HepG2 (cell line): ENCODE data around the gene CD4. TPM values are rescaled to one million over a fixed set of nuclear protein-coding genes. Genes with fewer than 3 reads are reported as not detected.

Experiments used
- ATF7-NPFF ChIP-seq: sonication (generic); formaldehyde crosslinking; IDR thresholded peaks from 2 replicates; pipeline ENCODE4 v1.8.1; 2023; ENCODE audit warnings: mild to moderate bottlenecking, low read depth, missing genetic modification reagents, moderate library complexity
- CCDC6 ChIP-seq: sonication (generic); formaldehyde crosslinking; IDR thresholded peaks from 2 replicates; pipeline ENCODE4 v1.8.1; 2022; ENCODE audit warnings: mild to moderate bottlenecking, missing genetic modification reagents, moderate library complexity
- EEA1 ChIP-seq: sonication (generic); formaldehyde crosslinking; IDR thresholded peaks from 2 replicates; pipeline ENCODE4 v1.5.1; 2020; ENCODE audit warnings: mild to moderate bottlenecking, missing genetic modification reagents, borderline replicate concordance
- FLYWCH1 ChIP-seq: sonication (generic); formaldehyde crosslinking; IDR thresholded peaks from 2 replicates; pipeline ENCODE4 v1.8.1; 2023; ENCODE audit warnings: mild to moderate bottlenecking, missing genetic modification reagents
- GATAD1 ChIP-seq: IDR thresholded peaks from 2 replicates; pipeline ENCODE4 v1.6.1; 2016; ENCODE audit warnings: missing genetic modification reagents, missing compliant biosample characterization
- MED13 ChIP-seq: sonication (generic); formaldehyde crosslinking; IDR thresholded peaks from 2 replicates; pipeline ENCODE4 v1.5.0; 2020; ENCODE audit warnings: missing genetic modification reagents
- NCOA1 ChIP-seq: sonication (generic); formaldehyde crosslinking; IDR thresholded peaks from 2 replicates; pipeline ENCODE4 v1.9.0; 2021; ENCODE audit warnings: missing genetic modification reagents
- RBM22 ChIP-seq: fragments of 200-400 bp; formaldehyde crosslinking; optimal IDR thresholded peaks from 2 replicates; pipeline ENCODE3; 2017; ENCODE audit warnings: mild to moderate bottlenecking, low read length, moderate library complexity
- SP1 ChIP-seq, 2 experiments: fragments of 450-650 bp in 1 of 2; sonication (generic) in 1 of 2; formaldehyde crosslinking in 1 of 2; IDR thresholded peaks; 2 replicates each; pipeline versions ENCODE4 v1.4.0 to v1.6.1; 2016 to 2020; ENCODE audit warnings: missing genetic modification reagents in 1 of 2
- SRSF1 ChIP-seq: fragments of 200-400 bp; formaldehyde crosslinking; optimal IDR thresholded peaks from 2 replicates; pipeline ENCODE3; 2017; ENCODE audit warnings: mild to moderate bottlenecking, low read depth, low read length, moderate library complexity
- ZC3H13 ChIP-seq: sonication (generic); formaldehyde crosslinking; IDR thresholded peaks from 2 replicates; pipeline ENCODE4 v1.8.1; 2023; ENCODE audit warnings: mild to moderate bottlenecking, missing genetic modification reagents, moderate library complexity
- ZNF224 ChIP-seq: sonication (generic); formaldehyde crosslinking; IDR thresholded peaks from 2 replicates; pipeline ENCODE4 v1.5.0; 2020; ENCODE audit warnings: mild to moderate bottlenecking, missing genetic modification reagents
- ZNF296 ChIP-seq: sonication (generic); formaldehyde crosslinking; conservative IDR thresholded peaks from 2 replicates; pipeline ENCODE4 v1.5.0; 2020; ENCODE audit warnings: mild to moderate bottlenecking, missing genetic modification reagents
- ZNF354B ChIP-seq: sonication (generic); formaldehyde crosslinking; IDR thresholded peaks from 2 replicates; pipeline ENCODE4 v1.8.0; 2022; ENCODE audit warnings: mild to moderate bottlenecking, missing genetic modification reagents
- ZNF460 ChIP-seq: sonication (generic); formaldehyde crosslinking; IDR thresholded peaks from 2 replicates; pipeline ENCODE4 v1.5.1; 2020; ENCODE audit warnings: missing genetic modification reagents, mild to moderate bottlenecking, borderline replicate concordance
- ZNF543 ChIP-seq: sonication (generic); formaldehyde crosslinking; IDR thresholded peaks from 2 replicates; pipeline ENCODE4 v1.4.0; 2020; ENCODE audit warnings: mild to moderate bottlenecking, missing genetic modification reagents
- ZNF577 ChIP-seq: sonication (generic); formaldehyde crosslinking; IDR thresholded peaks from 2 replicates; pipeline ENCODE4 v1.4.0; 2020; ENCODE audit warnings: mild to moderate bottlenecking, low read depth, missing genetic modification reagents, borderline replicate concordance
- ZNF7 ChIP-seq: IDR thresholded peaks from 2 replicates; pipeline ENCODE4 v1.6.1; 2016; ENCODE audit warnings: missing biosample characterization, missing genetic modification reagents
- polyA plus RNA-seq, 8 experiments: library from polyadenylated mRNA; depleted of rRNA in 3 of 8; stranded (reverse) in 7 of 8; unstranded in 1 of 8; fragments of >200 nt; fragmentation: Illumina TruSeq in 4 of 8; extraction: Trizol in 4 of 8; gene quantifications; 2 replicates each; pipeline versions ENCODE4 v1.2.1 to v1.2.3, GENCODE V29; 2011 to 2016; ENCODE audit warnings: low read depth in 4 of 8, missing spikeins in 1 of 8, mixed read lengths in 1 of 8; ENCODE audit not compliant: insufficient read depth in 1 of 8
- total RNA-seq, 5 experiments: library from RNA; depleted of rRNA; stranded (reverse); fragments of >200 nt; fragmentation: Illumina TruSeq; extraction: Trizol; gene quantifications; 2 replicates each; pipeline ENCODE4 v1.2.3, GENCODE V29; 2016; ENCODE audit warnings: low read depth in 1 of 5
- TF ChIP-seq, protein P1 (sequence below): IDR thresholded peaks from 2 replicates; pipeline ENCODE4 v1.6.1; 2016; ENCODE audit warnings: missing biosample characterization, missing genetic modification reagents, low read depth
- TF ChIP-seq, protein P2 (sequence below): sonication (generic); formaldehyde crosslinking; IDR thresholded peaks from 2 replicates; pipeline ENCODE4 v1.5.0; 2020; ENCODE audit warnings: missing genetic modification reagents, mild to moderate bottlenecking, borderline replicate concordance
- TF ChIP-seq, protein P3 (sequence below): sonication (generic); formaldehyde crosslinking; IDR thresholded peaks from 2 replicates; pipeline ENCODE4 v1.5.1; 2020; ENCODE audit warnings: mild to moderate bottlenecking, missing genetic modification reagents, borderline replicate concordance
- TF ChIP-seq, protein P4 (sequence below): sonication (generic); formaldehyde crosslinking; IDR thresholded peaks from 2 replicates; pipeline ENCODE4 v1.5.1; 2020; ENCODE audit warnings: mild to moderate bottlenecking, moderate library complexity, missing genetic modification reagents

CD4 gene
- total and polyA plus RNA-seq, 2 of the 13 experiments (the other 11 are each of a cell fraction or from before 2014, with no cell fraction given), result 0.07 to 0.95 TPM

DNA sequence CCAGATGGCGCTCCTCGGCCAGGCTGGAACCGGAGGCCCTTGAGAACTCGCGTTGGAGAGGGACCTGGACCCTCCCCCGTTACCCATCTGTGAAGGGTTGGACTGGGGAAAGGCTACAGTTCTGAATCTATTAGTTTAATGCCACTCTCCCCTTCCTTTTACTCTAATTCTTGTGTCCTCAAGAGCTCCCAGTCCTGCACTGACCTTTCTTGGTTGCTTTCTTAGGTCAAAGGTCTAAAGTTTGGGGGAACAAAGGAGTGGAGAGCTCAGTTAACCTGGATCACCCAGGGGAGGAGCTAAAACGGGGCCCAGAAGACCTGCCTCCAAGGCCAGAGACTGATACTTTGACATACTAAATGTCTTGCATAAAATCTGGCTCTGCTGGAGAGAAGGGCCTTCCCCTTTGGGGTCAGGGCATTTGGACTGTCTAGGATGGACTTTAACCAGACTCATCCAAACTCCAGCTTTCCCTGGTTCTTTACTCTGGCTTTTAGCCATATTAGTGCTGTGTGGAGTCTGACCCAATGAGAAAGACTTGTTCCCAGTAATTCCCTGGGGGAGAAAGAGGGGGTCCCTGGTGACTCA lies 35.5 kb upstream of the CD4 start (continued):
- TF ChIP-seq ZNF354B (CRISPR knock-in tag) (no peak), SP1 (IDR thresholded peaks at IDR 0.05) (no peak), SP1 (CRISPR knock-in tag; IDR thresholded peaks at IDR 0.05) (no peak), ATF7-NPFF (CRISPR knock-in tag) (no peak), ZNF460 (CRISPR knock-in tag) (no peak), ZNF296 (CRISPR knock-in tag) (no peak), ZNF224 (CRISPR knock-in tag) (0 out of 2 replicates have a peak, but pooled peaks have one; percentile 27), ZC3H13 (CRISPR knock-in tag) (no peak), CCDC6 (CRISPR knock-in tag) (no peak), ZNF7 (CRISPR knock-in tag) (no peak), FLYWCH1 (CRISPR knock-in tag) (no peak), NCOA1 (CRISPR knock-in tag) (no peak), RBM22 (no peak), GATAD1 (CRISPR knock-in tag) (no peak), ZNF577 (CRISPR knock-in tag) (no peak), EEA1 (CRISPR knock-in tag) (no peak), ZNF543 (CRISPR knock-in tag) (no peak), SRSF1 (no peak), MED13 (CRISPR knock-in tag) (no peak)
- TF ChIP-seq, protein P1, sequence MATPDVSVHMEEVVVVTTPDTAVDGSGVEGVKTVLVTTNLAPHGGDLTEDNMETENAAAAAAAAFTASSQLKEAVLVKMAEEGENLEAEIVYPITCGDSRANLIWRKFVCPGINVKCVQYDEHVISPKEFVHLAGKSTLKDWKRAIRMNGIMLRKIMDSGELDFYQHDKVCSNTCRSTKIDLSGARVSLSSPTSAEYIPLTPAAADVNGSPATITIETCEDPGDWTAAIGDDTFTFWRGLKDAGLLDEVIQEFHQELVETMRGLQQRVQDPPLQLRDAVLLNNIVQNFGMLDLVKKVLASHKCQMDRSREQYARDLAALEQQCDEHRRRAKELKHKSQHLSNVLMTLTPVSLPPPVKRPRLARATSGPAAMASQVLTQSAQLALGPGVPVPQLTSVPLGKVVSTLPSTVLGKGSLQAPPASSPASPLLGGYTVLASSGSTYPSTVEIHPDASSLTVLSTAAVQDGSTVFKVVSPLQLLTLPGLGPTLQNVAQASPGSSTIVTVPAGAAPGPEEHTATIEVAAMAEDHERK, result no peak
- TF ChIP-seq, protein P2, sequence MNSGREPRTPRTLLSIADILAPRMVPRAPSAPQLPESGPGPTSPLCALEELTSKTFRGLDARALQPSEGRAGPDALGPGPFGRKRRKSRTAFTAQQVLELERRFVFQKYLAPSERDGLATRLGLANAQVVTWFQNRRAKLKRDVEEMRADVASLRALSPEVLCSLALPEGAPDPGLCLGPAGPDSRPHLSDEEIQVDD, result no peak
- TF ChIP-seq, protein P3, sequence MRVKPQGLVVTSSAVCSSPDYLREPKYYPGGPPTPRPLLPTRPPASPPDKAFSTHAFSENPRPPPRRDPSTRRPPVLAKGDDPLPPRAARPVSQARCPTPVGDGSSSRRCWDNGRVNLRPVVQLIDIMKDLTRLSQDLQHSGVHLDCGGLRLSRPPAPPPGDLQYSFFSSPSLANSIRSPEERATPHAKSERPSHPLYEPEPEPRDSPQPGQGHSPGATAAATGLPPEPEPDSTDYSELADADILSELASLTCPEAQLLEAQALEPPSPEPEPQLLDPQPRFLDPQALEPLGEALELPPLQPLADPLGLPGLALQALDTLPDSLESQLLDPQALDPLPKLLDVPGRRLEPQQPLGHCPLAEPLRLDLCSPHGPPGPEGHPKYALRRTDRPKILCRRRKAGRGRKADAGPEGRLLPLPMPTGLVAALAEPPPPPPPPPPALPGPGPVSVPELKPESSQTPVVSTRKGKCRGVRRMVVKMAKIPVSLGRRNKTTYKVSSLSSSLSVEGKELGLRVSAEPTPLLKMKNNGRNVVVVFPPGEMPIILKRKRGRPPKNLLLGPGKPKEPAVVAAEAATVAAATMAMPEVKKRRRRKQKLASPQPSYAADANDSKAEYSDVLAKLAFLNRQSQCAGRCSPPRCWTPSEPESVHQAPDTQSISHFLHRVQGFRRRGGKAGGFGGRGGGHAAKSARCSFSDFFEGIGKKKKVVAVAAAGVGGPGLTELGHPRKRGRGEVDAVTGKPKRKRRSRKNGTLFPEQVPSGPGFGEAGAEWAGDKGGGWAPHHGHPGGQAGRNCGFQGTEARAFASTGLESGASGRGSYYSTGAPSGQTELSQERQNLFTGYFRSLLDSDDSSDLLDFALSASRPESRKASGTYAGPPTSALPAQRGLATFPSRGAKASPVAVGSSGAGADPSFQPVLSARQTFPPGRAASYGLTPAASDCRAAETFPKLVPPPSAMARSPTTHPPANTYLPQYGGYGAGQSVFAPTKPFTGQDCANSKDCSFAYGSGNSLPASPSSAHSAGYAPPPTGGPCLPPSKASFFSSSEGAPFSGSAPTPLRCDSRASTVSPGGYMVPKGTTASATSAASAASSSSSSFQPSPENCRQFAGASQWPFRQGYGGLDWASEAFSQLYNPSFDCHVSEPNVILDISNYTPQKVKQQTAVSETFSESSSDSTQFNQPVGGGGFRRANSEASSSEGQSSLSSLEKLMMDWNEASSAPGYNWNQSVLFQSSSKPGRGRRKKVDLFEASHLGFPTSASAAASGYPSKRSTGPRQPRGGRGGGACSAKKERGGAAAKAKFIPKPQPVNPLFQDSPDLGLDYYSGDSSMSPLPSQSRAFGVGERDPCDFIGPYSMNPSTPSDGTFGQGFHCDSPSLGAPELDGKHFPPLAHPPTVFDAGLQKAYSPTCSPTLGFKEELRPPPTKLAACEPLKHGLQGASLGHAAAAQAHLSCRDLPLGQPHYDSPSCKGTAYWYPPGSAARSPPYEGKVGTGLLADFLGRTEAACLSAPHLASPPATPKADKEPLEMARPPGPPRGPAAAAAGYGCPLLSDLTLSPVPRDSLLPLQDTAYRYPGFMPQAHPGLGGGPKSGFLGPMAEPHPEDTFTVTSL, result peak; percentile 37; the same call in 1 of the 2 replicates
- TF ChIP-seq, protein P4, sequence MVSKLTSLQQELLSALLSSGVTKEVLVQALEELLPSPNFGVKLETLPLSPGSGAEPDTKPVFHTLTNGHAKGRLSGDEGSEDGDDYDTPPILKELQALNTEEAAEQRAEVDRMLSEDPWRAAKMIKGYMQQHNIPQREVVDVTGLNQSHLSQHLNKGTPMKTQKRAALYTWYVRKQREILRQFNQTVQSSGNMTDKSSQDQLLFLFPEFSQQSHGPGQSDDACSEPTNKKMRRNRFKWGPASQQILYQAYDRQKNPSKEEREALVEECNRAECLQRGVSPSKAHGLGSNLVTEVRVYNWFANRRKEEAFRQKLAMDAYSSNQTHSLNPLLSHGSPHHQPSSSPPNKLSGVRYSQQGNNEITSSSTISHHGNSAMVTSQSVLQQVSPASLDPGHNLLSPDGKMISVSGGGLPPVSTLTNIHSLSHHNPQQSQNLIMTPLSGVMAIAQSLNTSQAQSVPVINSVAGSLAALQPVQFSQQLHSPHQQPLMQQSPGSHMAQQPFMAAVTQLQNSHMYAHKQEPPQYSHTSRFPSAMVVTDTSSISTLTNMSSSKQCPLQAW (CRISPR knock-in tag), result no peak
